NCI-H82 (cell line): Measurements from ENCODE around the gene OVOL3.
A peak's percentile ranks its signal among the peaks of the same experiment; 100 is the strongest.

ENCODE experiments used
- DNase-seq: peaks from one replicate; lab custom pipeline; 2025; lab: John Stamatoyannopoulos, UW

Gene OVOL3

GRCh38 chr19:36100476-36100875 lies 10.5 kb upstream of the OVOL3 start:
- no peak for DNase-seq

GRCh38 chr19:36101550-36102327 lies 9.2 kb upstream of the OVOL3 start:
- DNase-seq = no peak

GRCh38 chr19:36103040-36103626 lies 7.8 kb upstream of the OVOL3 start:
- DNase-seq = no peak

GRCh38 chr19:36103842-36104552 lies 6.9 kb upstream of the OVOL3 start:
- DNase-seq = no peak

GRCh38 chr19:36106441-36106840 lies 4.5 kb upstream of the OVOL3 start:
- DNase-seq = no peak

GRCh38 chr19:36106991-36107390 lies 4.0 kb upstream of the OVOL3 start:
- DNase-seq = no peak

GRCh38 chr19:36108684-36109083 lies 2.3 kb upstream of the OVOL3 start:
- no peak for DNase-seq

- DNase-seq = peak; percentile 22
Measured at GRCh38 chr19:36111200-36111539, 227 bp downstream of the OVOL3 start.

- DNase-seq = no peak
Measured at GRCh38 chr19:36112678-36113077, 1.7 kb downstream of the OVOL3 start.

- no peak for DNase-seq
Measured at GRCh38 chr19:36113425-36113824, 2.5 kb downstream of the OVOL3 start.

GRCh38 chr19:36113894-36114720 lies 3.2 kb downstream of the OVOL3 start:
- peak; percentile 73 for DNase-seq

GRCh38 chr19:36114721-36115452 lies 3.9 kb downstream of the OVOL3 start, which contains the start of gene POLR2I:
Gene POLR2I, minus strand, starts transcription at chr19:36114875. Its CDS starts 19 bp downstream, at chr19:36114856.
- peak; percentile 100 for DNase-seq

- DNase-seq = peak; percentile 78
Measured at GRCh38 chr19:36115453-36116343, 4.8 kb downstream of the OVOL3 start, which contains the start of gene TBCB. Gene TBCB, plus strand, starts transcription at chr19:36115468. Its CDS starts 93 bp downstream, at chr19:36115561.

- DNase-seq = no peak
Measured at GRCh38 chr19:36116344-36116637, 5.3 kb downstream of the OVOL3 start.

- no peak for DNase-seq
Measured at GRCh38 chr19:36120092-36120983, 9.4 kb downstream of the OVOL3 start.

GRCh38 chr19:36120984-36121358 lies 10.0 kb downstream of the OVOL3 start:
- no peak for DNase-seq

GRCh38 chr19:36121486-36122124 lies 10.7 kb downstream of the OVOL3 start:
- no peak for DNase-seq

GRCh38 chr19:36125557-36125956 lies 14.6 kb downstream of the OVOL3 start:
- DNase-seq = no peak

GRCh38 chr19:36128392-36128736 lies 17.4 kb downstream of the OVOL3 start:
- peak; percentile 73 for DNase-seq
